Measurements from ENCODE around the gene TRMT11.
"Not testable (repeated sequence)": the region's sequence is repeated elsewhere in the genome, so short reads cannot be mapped to it uniquely, and the experiment has no call there.

Gene TRMT11

GRCh38 chr6:125986301-125987025 is at the start of gene TRMT11:
Gene TRMT11, plus strand, starts transcription at chr6:125986540. Its CDS starts 11 bp downstream, at chr6:125986551.
- peak; percentile 75 for DNase-seq (ENCODE audit: low read depth)

GRCh38 chr6:125939026-125939425 is 47.3 kb upstream of the TRMT11 start:
- no peak for DNase-seq (ENCODE audit: low read depth)

GRCh38 chr6:125939791-125940190 is 46.5 kb upstream of the TRMT11 start:
- no peak for DNase-seq (ENCODE audit: low read depth)

GRCh38 chr6:125940247-125941041 is 45.9 kb upstream of the TRMT11 start:
- no peak for DNase-seq (ENCODE audit: low read depth)

- DNase-seq (ENCODE audit: low read depth), result no peak
Measured at GRCh38 chr6:125942672-125943527, 43.4 kb upstream of the TRMT11 start.

- DNase-seq (ENCODE audit: low read depth), result no peak
Measured at GRCh38 chr6:125943528-125944433, 42.6 kb upstream of the TRMT11 start.

- DNase-seq (ENCODE audit: low read depth), result peak; percentile 66
Measured at GRCh38 chr6:125944434-125944816, 41.9 kb upstream of the TRMT11 start.

GRCh38 chr6:125944896-125945295 is 41.4 kb upstream of the TRMT11 start:
- DNase-seq (ENCODE audit: low read depth), result no peak

- no peak for DNase-seq (ENCODE audit: low read depth)
Measured at GRCh38 chr6:125945378-125946141, 40.8 kb upstream of the TRMT11 start.

- DNase-seq (ENCODE audit: low read depth), result no peak
Measured at GRCh38 chr6:125947615-125948014, 38.7 kb upstream of the TRMT11 start.

GRCh38 chr6:125948455-125948854 is 37.9 kb upstream of the TRMT11 start:
- DNase-seq (ENCODE audit: low read depth), result no peak

GRCh38 chr6:125949069-125949468 is 37.3 kb upstream of the TRMT11 start:
- DNase-seq (ENCODE audit: low read depth), result no peak

GRCh38 chr6:125950293-125950692 is 36.0 kb upstream of the TRMT11 start:
- DNase-seq (ENCODE audit: low read depth), result peak; percentile 54

GRCh38 chr6:125950716-125951115 is 35.6 kb upstream of the TRMT11 start:
- not testable (repeated sequence) for DNase-seq (ENCODE audit: low read depth)

- DNase-seq (ENCODE audit: low read depth), result no peak
Measured at GRCh38 chr6:125951323-125951722, 35.0 kb upstream of the TRMT11 start.

GRCh38 chr6:125952764-125953501 is 33.4 kb upstream of the TRMT11 start:
- DNase-seq (ENCODE audit: low read depth), result no peak

GRCh38 chr6:125953502-125953875 is 32.9 kb upstream of the TRMT11 start:
- DNase-seq (ENCODE audit: low read depth), result no peak

GRCh38 chr6:125954735-125955339 is 31.5 kb upstream of the TRMT11 start:
- no peak for DNase-seq (ENCODE audit: low read depth)

GRCh38 chr6:125955973-125956372 is 30.4 kb upstream of the TRMT11 start:
- DNase-seq (ENCODE audit: low read depth), result no peak

Measured in stromal cell of bone marrow (primary cell).